NCI-H748 treated with DMSO at 0.1 percent for 48 hours (cell line): Measurements from ENCODE around the gene FAM53B.

ENCODE experiments used
- DNase-seq: peaks from one replicate; lab custom pipeline; 2025; lab: John Stamatoyannopoulos, UW

FAM53B gene

GRCh38 chr10:124728071-124728829 is 15.9 kb downstream of the FAM53B start:
- DNase-seq = no peak

GRCh38 chr10:124727361-124727960 is 16.7 kb downstream of the FAM53B start:
- DNase-seq = no peak

GRCh38 chr10:124725791-124726190 is 18.4 kb downstream of the FAM53B start:
- DNase-seq = no peak

GRCh38 chr10:124725171-124725631 is 19.0 kb downstream of the FAM53B start:
- no peak for DNase-seq

- DNase-seq = no peak
Measured at GRCh38 chr10:124724279-124725027, 19.7 kb downstream of the FAM53B start.

- DNase-seq = no peak
Measured at GRCh38 chr10:124723826-124724225, 20.4 kb downstream of the FAM53B start.

GRCh38 chr10:124722798-124723783 is 21.1 kb downstream of the FAM53B start:
- DNase-seq = no peak

GRCh38 chr10:124721330-124722045 is 22.7 kb downstream of the FAM53B start:
- no peak for DNase-seq

- DNase-seq = no peak
Measured at GRCh38 chr10:124719213-124719851, 24.8 kb downstream of the FAM53B start.

- no peak for DNase-seq
Measured at GRCh38 chr10:124717911-124718741, 26.1 kb downstream of the FAM53B start.

GRCh38 chr10:124717041-124717757 is 27.0 kb downstream of the FAM53B start:
- no peak for DNase-seq

- DNase-seq = no peak
Measured at GRCh38 chr10:124716369-124716768, 27.8 kb downstream of the FAM53B start.

GRCh38 chr10:124715439-124715838 is 28.7 kb downstream of the FAM53B start:
- DNase-seq = no peak

- no peak for DNase-seq
Measured at GRCh38 chr10:124713679-124714255, 30.4 kb downstream of the FAM53B start.

GRCh38 chr10:124712704-124713407 is 31.3 kb downstream of the FAM53B start:
- no peak for DNase-seq

- no peak for DNase-seq
Measured at GRCh38 chr10:124711145-124711544, 33.0 kb downstream of the FAM53B start.

GRCh38 chr10:124710266-124710881 is 33.8 kb downstream of the FAM53B start:
- DNase-seq = no peak
